Activated T-helper 1 cell treated with anti-CD3 and anti-CD28 coated beads, Interleukin-12 subunit alpha, Interleukin-12 subunit beta, Interleukin-2, Interleukin-4 antibody, amounts not matched to agents 30 ng/mL and 10 ng/mL and 1 ng/mL, durations not matched to agents 14 hours and 24 hours and 36 hours (primary cell): Measurements from ENCODE around the gene ARL9. TPM values are rescaled to one million over a fixed set of nuclear protein-coding genes. Genes with fewer than 3 reads are reported as not detected.

Experiments
- DNase-seq: peaks from one replicate; pipeline ENCODE4 v3.0.0; 2021; ENCODE audit warnings: low spot score
- H3K27ac Mint-ChIP-seq: one replicate; pipeline ENCODE4 v1.8.0; 2021; ENCODE audit warnings: mild to moderate bottlenecking, mixed read lengths
- H3K27me3 Mint-ChIP-seq: one replicate; pipeline ENCODE4 v1.8.0; 2022; ENCODE audit warnings: mild to moderate bottlenecking, moderate library complexity, mixed read lengths; ENCODE audit not compliant: insufficient read depth
- H3K36me3 Mint-ChIP-seq: one replicate; pipeline ENCODE4 v1.8.0; 2021; ENCODE audit warnings: low read depth, mixed read lengths
- H3K4me1 Mint-ChIP-seq: one replicate; pipeline ENCODE4 v1.8.0; 2021; ENCODE audit warnings: low read depth, mixed read lengths
- H3K4me3 Mint-ChIP-seq: one replicate; pipeline ENCODE4 v1.8.0; 2021; ENCODE audit warnings: mild to moderate bottlenecking, moderate library complexity, mixed read lengths
- H3K9me3 Mint-ChIP-seq: one replicate; pipeline ENCODE4 v1.8.0; 2021; ENCODE audit warnings: mixed read lengths
- intact Hi-C: fragments of 100-400 bp; cut with micrococcal nuclease; formaldehyde crosslinking; loops from one replicate; pipeline ENCODE4 v1.15.1; 2024
- total RNA-seq: library from RNA; stranded (reverse); gene quantifications from 2 replicates; pipeline ENCODE4 v1.2.3, GENCODE V29; 2022

Gene ARL9
- total RNA-seq, 1 donor from 2014 or later = 0.13 TPM

DNA sequence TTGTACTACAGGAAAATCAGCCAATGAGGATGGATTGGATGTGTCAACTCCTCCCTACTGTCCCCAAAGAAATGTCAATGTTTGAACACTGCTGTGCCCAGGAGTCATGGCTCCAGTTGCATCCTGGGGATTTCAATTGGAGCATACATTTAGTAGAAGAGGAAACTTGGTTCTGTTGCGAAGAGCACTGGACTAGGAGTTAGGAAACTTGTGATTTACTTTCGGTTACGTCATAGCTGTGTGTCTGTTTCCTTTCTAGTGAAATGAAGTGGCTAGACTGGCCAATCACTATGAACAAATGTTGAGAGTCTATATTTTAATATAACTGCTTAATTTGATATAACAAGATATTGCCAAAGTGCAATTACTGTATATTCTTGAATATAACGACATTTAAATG is 35.2 kb downstream of the ARL9 start:
- Mint-ChIP-seq H3K4me3 (no peak overlapping the region), H3K27me3 (peaks cover 16% of the 10 kb centered on the region)

DNA sequence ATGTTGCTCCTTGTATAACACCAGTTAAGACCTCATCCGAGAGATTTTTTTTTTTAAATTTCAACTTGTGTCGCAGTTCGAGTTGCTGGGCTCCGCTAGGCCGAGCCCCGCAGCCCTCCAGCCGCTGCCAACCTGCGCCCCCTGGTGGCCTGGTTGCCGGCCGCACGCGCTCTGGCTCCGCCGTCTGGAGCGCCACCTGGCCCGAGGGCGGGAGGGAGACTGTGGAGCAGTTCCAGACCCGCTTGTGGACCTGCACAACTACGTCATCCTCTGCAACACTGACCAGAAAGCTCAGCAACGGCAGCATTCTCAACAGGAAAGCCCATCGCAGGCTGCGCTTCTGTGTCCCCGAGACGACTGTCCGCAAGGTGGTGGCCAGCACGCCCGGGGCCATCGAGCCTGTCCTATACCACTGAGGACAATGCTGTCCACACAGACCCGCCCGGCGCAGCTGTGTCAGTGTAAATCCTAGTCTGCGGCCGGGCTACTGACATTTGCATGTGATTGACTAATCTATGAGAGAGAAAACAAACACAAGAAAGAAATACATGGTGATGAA is 39.1 kb downstream of the ARL9 start:
- intact Hi-C loops = loop anchor here (1.0 to 2.0 kb wide), 7 partner anchors 12 to 292 kb away; partner anchors contain the start of genes ARL9 and SRP72

More for the DNA sequence above, 35.2 kb downstream of the ARL9 start:
- Mint-ChIP-seq H3K4me1 (peaks cover 19% of the 10 kb centered on the region), H3K36me3 (no peaks in the 10 kb centered on the region), H3K27ac (no peak overlapping the region), H3K9me3 (no peaks in the 10 kb centered on the region)
- intact Hi-C loops = no loop called here
- DNase-seq = no peak

GRCh38 chr4:56550642-56551041 is 45.1 kb downstream of the ARL9 start:
- intact Hi-C loops = no loop called here
- Mint-ChIP-seq H3K36me3 (no peaks in the 10 kb centered on the region), H3K4me3 (no peak overlapping the region), H3K27me3 (peaks cover 9% of the 10 kb centered on the region), H3K4me1 (peaks cover 6% of the 10 kb centered on the region), H3K27ac (no peak overlapping the region), H3K9me3 (no peaks in the 10 kb centered on the region)
- no peak for DNase-seq

More for the DNA sequence above, 39.1 kb downstream of the ARL9 start:
- H3K27ac Mint-ChIP-seq = no peak overlapping the region
- H3K4me1 Mint-ChIP-seq = peaks cover 24% of the 10 kb centered on the region
- no peaks in the 10 kb centered on the region for H3K36me3 Mint-ChIP-seq
- DNase-seq = peak; percentile 78
- H3K4me3 Mint-ChIP-seq = peak overlapping the region; percentile 68
- H3K9me3 Mint-ChIP-seq = no peaks in the 10 kb centered on the region
- peaks cover 15% of the 10 kb centered on the region for H3K27me3 Mint-ChIP-seq

DNA sequence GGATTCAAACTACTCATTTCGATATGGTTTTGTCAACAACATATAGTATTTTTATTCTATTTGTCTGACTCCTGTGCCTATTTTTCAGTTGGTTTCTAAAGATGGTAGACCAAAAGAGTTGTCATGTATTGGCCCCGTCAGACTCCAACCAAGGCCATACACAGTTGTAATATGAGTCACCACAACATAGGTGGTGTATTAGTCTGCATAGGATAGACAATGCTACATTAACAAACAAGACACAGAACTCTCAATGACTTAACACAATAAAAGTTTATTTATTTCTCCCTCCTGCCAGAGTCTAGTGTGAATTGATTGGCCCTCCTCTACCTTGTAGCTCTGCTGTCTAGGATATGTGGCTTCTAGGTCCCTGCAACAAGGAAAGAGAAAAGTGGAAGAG is 45.9 kb downstream of the ARL9 start:
- Mint-ChIP-seq H3K4me3 (no peak overlapping the region), H3K36me3 (no peaks in the 10 kb centered on the region), H3K4me1 (peaks cover 6% of the 10 kb centered on the region), H3K27ac (no peak overlapping the region), H3K9me3 (no peaks in the 10 kb centered on the region), H3K27me3 (peaks cover 11% of the 10 kb centered on the region)
- intact Hi-C loops = no loop called here
- DNase-seq = no peak

DNA sequence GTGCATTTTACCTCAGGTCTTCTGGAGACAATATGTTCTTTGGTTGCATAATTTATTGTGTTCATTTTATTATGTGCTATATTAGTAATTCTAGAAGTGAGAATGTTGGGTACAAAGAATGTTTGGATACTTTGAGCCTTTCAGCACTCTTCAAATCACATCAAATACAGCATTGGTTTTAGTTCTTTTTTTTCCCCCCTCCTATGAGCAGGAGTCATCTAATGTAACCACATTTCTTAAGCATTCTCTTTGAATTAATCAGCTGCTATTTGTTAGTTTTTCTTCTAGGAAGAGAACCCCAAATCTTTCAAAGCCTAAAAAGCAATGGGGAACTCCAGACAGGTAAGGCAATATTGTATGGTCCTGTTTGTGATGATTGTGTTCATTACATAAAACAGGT is 46.7 kb downstream of the ARL9 start:
- H3K4me3 Mint-ChIP-seq = no peak overlapping the region
- no peak overlapping the region for H3K27ac Mint-ChIP-seq
- peaks cover 6% of the 10 kb centered on the region for H3K4me1 Mint-ChIP-seq
- H3K36me3 Mint-ChIP-seq = no peaks in the 10 kb centered on the region
- peaks cover 11% of the 10 kb centered on the region for H3K27me3 Mint-ChIP-seq
- intact Hi-C loops = no loop called here
- DNase-seq = no peak
- no peaks in the 10 kb centered on the region for H3K9me3 Mint-ChIP-seq

DNA sequence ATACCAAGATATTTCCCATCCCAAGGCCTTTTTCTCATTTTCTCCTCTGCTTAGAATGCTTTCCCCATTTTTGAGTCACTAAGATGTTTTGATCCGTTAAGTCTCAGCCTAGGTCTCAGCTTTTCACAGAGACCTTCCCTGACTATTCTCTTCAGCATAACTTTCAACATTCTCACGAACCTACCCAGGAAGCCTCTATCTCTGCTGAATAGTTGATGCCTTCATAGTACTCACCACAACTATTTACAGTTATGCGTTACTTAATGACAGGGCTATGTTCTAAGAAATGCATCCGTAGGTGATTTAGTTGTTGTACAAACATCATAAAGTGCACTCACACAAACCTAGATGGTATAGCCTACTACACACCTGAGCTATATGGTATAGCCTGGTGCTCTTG is 64.5 kb downstream of the ARL9 start:
- H3K27me3 Mint-ChIP-seq = no peaks in the 10 kb centered on the region
- no peaks in the 10 kb centered on the region for H3K9me3 Mint-ChIP-seq
- DNase-seq = no peak
- H3K36me3 Mint-ChIP-seq = no peaks in the 10 kb centered on the region
- no peaks in the 10 kb centered on the region for H3K4me1 Mint-ChIP-seq
- H3K27ac Mint-ChIP-seq = no peak overlapping the region
- H3K4me3 Mint-ChIP-seq = no peak overlapping the region
- intact Hi-C loops = no loop called here

Other genes starting within 250 kb of the ARL9 start
- 9.8 and 12.0 TPM in 2 replicates for gene AASDH, start 118.3 kb upstream of the ARL9 start, total RNA-seq
- gene PPAT, start 70.2 kb upstream of the ARL9 start, total RNA-seq = 57.4 and 60.1 TPM in 2 replicates
- 305 and 306 TPM in 2 replicates for gene PAICS, start 69.5 kb upstream of the ARL9 start, total RNA-seq
- 199 and 211 TPM in 2 replicates for gene SRP72, start 38.2 kb upstream of the ARL9 start, total RNA-seq
- gene HOPX, start 175.5 kb downstream of the ARL9 start, total RNA-seq = 121 and 128 TPM in 2 replicates